CD14-positive monocyte (primary cell): Measurements from ENCODE around the gene PRKAR1B. TPM values are rescaled to one million over a fixed set of nuclear protein-coding genes. Genes with fewer than 3 reads are reported as not detected.

Experiments used
- DNase-seq, 3 donors: peaks; one replicate each; pipeline ENCODE4 v3.0.0-alpha.2; 2011 to 2022
- H2AFZ ChIP-seq: 2 replicates; pipeline ENCODE4 v1.6.0; 2012; ENCODE audit warnings: mild to moderate bottlenecking, low read depth, low read length, inconsistent platforms; ENCODE audit not compliant: insufficient read depth, poor library complexity, severe bottlenecking
- H3K27ac ChIP-seq, 2 donors: 1 replicate in 1 of 2; 2 replicates in 1 of 2; pipeline ENCODE4 v1.5.1; 2012 to 2013; ENCODE audit warnings: low read length in 2 of 2, control low read depth in 1 of 2, inconsistent platforms in 1 of 2, low read depth in 1 of 2, mild to moderate bottlenecking in 1 of 2
- H3K27me3 ChIP-seq, 2 donors: one replicate each; pipeline versions ENCODE4 v1.6.0 to v1.6.1; 2011 to 2013; ENCODE audit warnings: low read length in 2 of 2; ENCODE audit not compliant: control insufficient read depth in 2 of 2, insufficient read depth in 2 of 2
- H3K36me3 ChIP-seq, 2 donors: replicated peaks in 1 of 2; 1 replicate in 1 of 2; 2 replicates in 1 of 2; pipeline versions ENCODE4 v1.5.1 to v1.6.1; 2012 to 2013; ENCODE audit warnings: low read length in 2 of 2, control low read depth in 1 of 2, inconsistent platforms in 1 of 2, mild to moderate bottlenecking in 1 of 2; ENCODE audit not compliant: insufficient read depth in 2 of 2, control insufficient read depth in 1 of 2
- H3K4me1 ChIP-seq, 2 donors: 1 replicate in 1 of 2; 2 replicates in 1 of 2; pipeline versions ENCODE4 v1.5.1 to v1.6.1; 2012 to 2013; ENCODE audit warnings: low read length in 2 of 2, control low read depth in 1 of 2, inconsistent platforms in 1 of 2, mild to moderate bottlenecking in 1 of 2, moderate library complexity in 1 of 2; ENCODE audit not compliant: insufficient read depth in 2 of 2, control insufficient read depth in 1 of 2
- H3K4me2 ChIP-seq: replicated peaks from 2 replicates; pipeline ENCODE3; 2012; ENCODE audit warnings: low read length, moderate library complexity, mild to moderate bottlenecking; ENCODE audit not compliant: poor library complexity, severe bottlenecking; ENCODE audit errors: extremely low read depth
- H3K4me3 ChIP-seq, 3 experiments: fragments of 200-600 bp in 1 of 3; sonication (generic) in 1 of 3; replicated peaks in 1 of 3; 1 replicate in 2 of 3; 2 replicates in 1 of 3; pipeline ENCODE4 v1.5.1; 2011 to 2013; ENCODE audit warnings: low read length in 3 of 3, mild to moderate bottlenecking in 3 of 3, control low read depth in 2 of 3, low read depth in 2 of 3, inconsistent platforms in 1 of 3, moderate library complexity in 1 of 3
- H3K79me2 ChIP-seq: 2 replicates; pipeline ENCODE4 v1.6.0; 2012; ENCODE audit warnings: mild to moderate bottlenecking, control low read depth, inconsistent platforms, low read length, moderate library complexity; ENCODE audit not compliant: insufficient read depth
- H3K9ac ChIP-seq: 2 replicates; pipeline ENCODE4 v1.6.0; 2017; ENCODE audit warnings: low read length, mild to moderate bottlenecking; ENCODE audit not compliant: insufficient read depth, poor library complexity, severe bottlenecking
- H3K9me3 ChIP-seq, 2 donors: replicated peaks in 1 of 2; 1 replicate in 1 of 2; 2 replicates in 1 of 2; pipeline versions ENCODE4 v1.5.1 to v1.6.1; 2012 to 2013; ENCODE audit warnings: low read length in 2 of 2, control low read depth in 1 of 2; ENCODE audit not compliant: control insufficient read depth in 1 of 2, insufficient read depth in 1 of 2
- H4K20me1 ChIP-seq: 2 replicates; pipeline ENCODE4 v1.6.0; 2012; ENCODE audit warnings: mild to moderate bottlenecking, low read length, control low read depth, moderate library complexity; ENCODE audit not compliant: insufficient read depth
- H3K27ac Mint-ChIP-seq, 7 donors: one replicate each; pipeline ENCODE4 v1.8.0; 2020; ENCODE audit warnings: mild to moderate bottlenecking in 7 of 7, mixed read lengths in 7 of 7, moderate library complexity in 6 of 7, inconsistent platforms in 2 of 7
- H3K27me3 Mint-ChIP-seq, 3 donors: one replicate each; pipeline ENCODE4 v1.8.0; 2021 to 2022; ENCODE audit warnings: low read depth in 3 of 3, mild to moderate bottlenecking in 3 of 3, mixed read lengths in 3 of 3, moderate library complexity in 3 of 3, inconsistent platforms in 1 of 3
- H3K36me3 Mint-ChIP-seq, 2 donors: one replicate each; pipeline ENCODE4 v1.8.0; 2020; ENCODE audit warnings: mixed read lengths in 2 of 2, inconsistent platforms in 1 of 2, mild to moderate bottlenecking in 1 of 2
- H3K4me1 Mint-ChIP-seq: one replicate; pipeline ENCODE4 v1.8.0; 2020; ENCODE audit warnings: mild to moderate bottlenecking, mixed read lengths
- H3K4me3 Mint-ChIP-seq, 2 donors: one replicate each; pipeline ENCODE4 v1.8.0; 2020; ENCODE audit warnings: mild to moderate bottlenecking in 2 of 2, mixed read lengths in 2 of 2, moderate library complexity in 1 of 2
- H3K9me3 Mint-ChIP-seq, 7 donors: one replicate each; pipeline ENCODE4 v1.8.0; 2020 to 2022; ENCODE audit warnings: mixed read lengths in 7 of 7, mild to moderate bottlenecking in 6 of 7, moderate library complexity in 6 of 7, inconsistent platforms in 2 of 7
- CTCF ChIP-seq: fragments of 200-600 bp; IDR thresholded peaks from one replicate; pipeline ENCODE4 v1.8.0; 2022; ENCODE audit warnings: antibody characterized with exemption, mild to moderate bottlenecking
- WGBS: methylation state at CpG from one replicate; pipeline ENCODE4 v1.1.5; 2013; ENCODE audit warnings: missing lambda C conversion rate; ENCODE audit not compliant: insufficient coverage; 5-methylcytosine and 5-hydroxymethylcytosine counted together
- intact Hi-C, 2 donors: fragments of 100-400 bp; cut with micrococcal nuclease; formaldehyde crosslinking; loops; one replicate each; pipeline versions ENCODE4 v1.15.0 to v1.15.1; 2023
- polyA plus RNA-seq, 3 donors: library from polyadenylated mRNA; depleted of rRNA in 1 of 3; unstranded in 2 of 3; stranded (reverse) in 1 of 3; fragments of 300-500 nt in 2 of 3; fragments of >200 nt in 1 of 3; fragmentation: Illumina TruSeq in 2 of 3; gene quantifications; 1 replicate in 2 of 3; 2 replicates in 1 of 3; pipeline ENCODE4 v1.2.3, GENCODE V29; 2012 to 2021

PRKAR1B gene
- polyA plus RNA-seq, 3 donors: 0.94 to 2.1 (median 1.1) TPM

- no peaks in the 10 kb centered on the region for H4K20me1 ChIP-seq
- no peak overlapping the region for H2AFZ ChIP-seq
- H3K4me3 ChIP-seq: no peak overlapping the region
- H3K79me2 ChIP-seq: no peaks in the 10 kb centered on the region
- 91% methylated on average over 21 of the region's 21 CpGs for WGBS
- intact Hi-C loops: no loop called here
- no peak overlapping the region for H3K4me3 Mint-ChIP-seq
- no peak overlapping the region for H3K4me2 ChIP-seq
- peaks cover 36 to 63% of the 10 kb centered on the region in 2 donors for H3K36me3 Mint-ChIP-seq
- H3K9me3 Mint-ChIP-seq: peaks cover 0 to 6% (median 0%) of the 10 kb centered on the region in 7 donors
- no peak overlapping the region for H3K27ac ChIP-seq
- peaks cover 0 to 3% (median 0%) of the 10 kb centered on the region in 3 donors for H3K27me3 Mint-ChIP-seq
- H3K9ac ChIP-seq: no peak overlapping the region
- H3K36me3 ChIP-seq: peaks cover 23 to 48% of the 10 kb centered on the region in 2 donors
- no peak for DNase-seq
- peak overlapping the region in 1 of 7 donors; percentile 59 for H3K27ac Mint-ChIP-seq
- H3K4me1 Mint-ChIP-seq: no peaks in the 10 kb centered on the region
- H3K9me3 ChIP-seq: no peaks in the 10 kb centered on the region
- no peaks in the 10 kb centered on the region for H3K27me3 ChIP-seq
- no peak for TF ChIP-seq CTCF
- no peaks in the 10 kb centered on the region for H3K4me1 ChIP-seq
Measured at GRCh38 chr7:767580-767940, 40.5 kb upstream of the PRKAR1B start.

GRCh38 chr7:765383-765782 lies 38.3 kb upstream of the PRKAR1B start:
- H2AFZ ChIP-seq: no peak overlapping the region
- intact Hi-C loops: no loop called here
- no peak overlapping the region for H3K27ac ChIP-seq
- no peaks in the 10 kb centered on the region for H4K20me1 ChIP-seq
- no peak overlapping the region for H3K4me3 ChIP-seq
- H3K27ac Mint-ChIP-seq: peak overlapping the region in 1 of 7 donors; percentile 6
- H3K9ac ChIP-seq: no peak overlapping the region
- DNase-seq: no peak
- TF ChIP-seq CTCF: no peak
- H3K79me2 ChIP-seq: no peaks in the 10 kb centered on the region
- peaks cover 0 to 6% (median 0%) of the 10 kb centered on the region in 7 donors for H3K9me3 Mint-ChIP-seq
- peaks cover 0 to 2% (median 0%) of the 10 kb centered on the region in 3 donors for H3K27me3 Mint-ChIP-seq
- H3K4me3 Mint-ChIP-seq: no peak overlapping the region
- peaks cover 23 to 46% of the 10 kb centered on the region in 2 donors for H3K36me3 ChIP-seq
- no peaks in the 10 kb centered on the region for H3K9me3 ChIP-seq
- WGBS: 100% methylated on average over 5 of the region's 7 CpGs
- H3K27me3 ChIP-seq: no peaks in the 10 kb centered on the region
- H3K4me1 ChIP-seq: no peaks in the 10 kb centered on the region
- no peak overlapping the region for H3K4me2 ChIP-seq
- H3K36me3 Mint-ChIP-seq: peaks cover 41 to 65% of the 10 kb centered on the region in 2 donors
- H3K4me1 Mint-ChIP-seq: no peaks in the 10 kb centered on the region
